GM21528 (cell line): ENCODE measurements around the gene NENF.
"Not testable (repeated sequence)": the region's sequence is repeated elsewhere in the genome, so short reads cannot be mapped to it uniquely, and the experiment has no call there.

ENCODE experiments used
- ATAC-seq: cut with Tn5 transposase; IDR thresholded peaks from one replicate; pipeline ENCODE4 v1.9.1; 2021; ENCODE audit warnings: mild to moderate bottlenecking, moderate library complexity; ENCODE audit not compliant: unreplicated experiment, low FRiP score

Gene NENF

DNA sequence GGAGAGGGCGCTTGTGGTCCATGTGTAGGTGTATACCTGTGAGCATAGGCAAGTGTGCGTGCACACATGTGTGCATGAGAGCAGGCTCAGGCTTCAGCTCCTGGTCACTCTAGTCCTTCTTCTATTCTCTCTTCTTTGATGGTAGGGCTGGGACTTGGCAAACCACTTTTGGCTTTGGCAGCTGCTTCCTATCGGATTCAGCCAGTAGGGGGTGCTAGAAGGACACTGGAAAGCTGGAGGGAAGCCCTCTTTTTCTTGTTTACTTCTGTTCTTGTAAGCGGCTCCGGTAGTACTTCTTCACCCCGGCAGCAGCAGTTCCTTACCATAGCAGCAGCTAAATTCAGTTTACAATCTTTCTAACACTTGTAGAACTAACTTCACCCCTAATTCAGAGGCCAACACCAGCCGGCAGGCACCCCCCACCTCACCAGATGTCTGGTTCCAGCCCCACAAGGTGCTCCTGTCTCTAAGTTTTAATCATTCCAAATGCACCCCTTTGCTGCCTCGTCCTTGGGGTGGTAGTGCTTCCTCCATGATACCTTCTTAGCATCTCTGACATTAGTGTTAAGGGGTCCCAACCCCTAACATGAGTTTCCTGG, 25.1 kb downstream of the NENF start:
- no peak for ATAC-seq

- no peak for ATAC-seq
These were observed 26.1 kb downstream of the NENF start for GRCh38 chr1:212458817-212459216.

DNA sequence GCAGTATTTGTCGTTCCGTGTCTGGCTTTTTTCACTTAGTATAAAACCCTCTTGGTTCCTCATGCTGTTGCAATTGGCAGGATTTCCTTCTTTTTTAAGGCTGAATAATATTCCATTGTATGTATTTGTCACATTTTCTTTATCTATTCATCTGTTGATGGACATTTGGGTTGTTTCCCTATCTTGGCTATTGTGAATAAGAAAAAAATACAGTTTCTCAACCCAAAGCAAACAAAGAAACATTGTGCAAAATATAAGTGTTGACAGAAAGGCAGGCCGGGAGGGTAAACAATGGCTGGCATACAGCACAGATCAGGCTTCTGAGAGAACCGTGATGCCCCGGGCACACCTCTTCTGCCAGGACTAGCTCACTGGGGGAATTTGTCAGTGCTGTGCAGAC, 26.9 kb downstream of the NENF start:
- ATAC-seq, result no peak

GRCh38 chr1:212460376-212460775, 27.7 kb downstream of the NENF start:
- no peak for ATAC-seq

GRCh38 chr1:212461916-212462660, 29.4 kb downstream of the NENF start:
- no peak for ATAC-seq

GRCh38 chr1:212463565-212464285, 31.0 kb downstream of the NENF start:
- ATAC-seq, result no peak

DNA sequence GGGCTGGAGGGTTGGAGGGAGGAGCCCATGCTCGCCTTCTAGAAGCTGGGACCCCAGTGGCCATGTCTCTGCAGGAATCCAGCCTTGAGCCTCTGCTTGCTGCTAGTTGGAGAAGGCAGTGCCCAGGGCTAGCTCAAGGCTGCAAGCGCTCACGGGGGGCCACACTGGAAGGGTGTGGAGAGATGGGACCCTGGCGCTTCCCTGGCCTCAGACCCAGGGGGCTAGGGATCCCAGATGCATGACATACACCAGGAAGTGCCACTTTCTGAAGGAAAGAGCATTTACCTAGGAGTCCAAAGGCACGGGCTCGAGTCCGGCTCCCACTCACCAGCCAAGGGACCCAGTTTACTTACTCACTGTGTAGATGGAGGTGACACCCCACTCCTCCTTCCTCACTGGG, 32.6 kb downstream of the NENF start:
- ATAC-seq, result no peak

- no peak for ATAC-seq
These were observed 33.7 kb downstream of the NENF start for GRCh38 chr1:212466437-212466836.

- no peak for ATAC-seq
These were observed 34.4 kb downstream of the NENF start for GRCh38 chr1:212466898-212467650.

GRCh38 chr1:212467843-212468482, 35.2 kb downstream of the NENF start:
- no peak for ATAC-seq

- no peak for ATAC-seq
These were observed 37.3 kb downstream of the NENF start for GRCh38 chr1:212470059-212470458.

GRCh38 chr1:212471286-212471685, 38.6 kb downstream of the NENF start:
- no peak for ATAC-seq

GRCh38 chr1:212471891-212472675, 39.4 kb downstream of the NENF start:
- no peak for ATAC-seq

- ATAC-seq, result no peak
These were observed 41.0 kb downstream of the NENF start for GRCh38 chr1:212473729-212474128.

DNA sequence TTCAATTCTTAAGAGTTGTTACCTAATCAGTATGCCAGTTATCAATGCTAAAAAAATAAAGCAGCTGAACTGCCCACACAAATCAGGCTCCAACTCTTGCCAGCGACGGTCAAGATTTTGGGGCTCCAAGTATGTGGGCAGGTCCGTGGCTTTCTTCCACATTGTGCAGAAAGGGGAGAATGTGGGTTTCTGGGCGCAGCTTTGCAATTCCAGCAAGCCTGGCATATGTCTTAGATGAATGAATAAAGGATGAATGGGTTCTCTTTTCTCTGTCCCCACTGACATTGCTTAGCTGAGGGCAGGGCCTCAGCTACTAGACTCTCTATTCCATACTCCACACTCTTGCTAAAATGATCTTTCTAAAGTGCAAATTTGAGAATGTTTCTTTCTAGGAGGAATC, 42.4 kb downstream of the NENF start:
- no peak for ATAC-seq

- not testable (repeated sequence) for ATAC-seq
These were observed 43.1 kb downstream of the NENF start for GRCh38 chr1:212475831-212476230.

- peak; percentile 91 for ATAC-seq
These were observed 44.4 kb downstream of the NENF start for GRCh38 chr1:212477014-212477679.

GRCh38 chr1:212477680-212478466, 45.2 kb downstream of the NENF start:
- no peak for ATAC-seq
